SH-SY5Y (cell line): Measurements from ENCODE around the gene RBM42.

Experiments used
- GATA2 ChIP-seq: IDR thresholded peaks from 2 replicates; pipeline ENCODE4 v1.6.1; 2011; ENCODE audit warnings: mild to moderate bottlenecking, low read depth, low read length
- GATA3 ChIP-seq: IDR thresholded peaks from 2 replicates; pipeline ENCODE4 v1.6.1; 2011; ENCODE audit warnings: low read depth, mild to moderate bottlenecking, low read length, moderate library complexity

DNA sequence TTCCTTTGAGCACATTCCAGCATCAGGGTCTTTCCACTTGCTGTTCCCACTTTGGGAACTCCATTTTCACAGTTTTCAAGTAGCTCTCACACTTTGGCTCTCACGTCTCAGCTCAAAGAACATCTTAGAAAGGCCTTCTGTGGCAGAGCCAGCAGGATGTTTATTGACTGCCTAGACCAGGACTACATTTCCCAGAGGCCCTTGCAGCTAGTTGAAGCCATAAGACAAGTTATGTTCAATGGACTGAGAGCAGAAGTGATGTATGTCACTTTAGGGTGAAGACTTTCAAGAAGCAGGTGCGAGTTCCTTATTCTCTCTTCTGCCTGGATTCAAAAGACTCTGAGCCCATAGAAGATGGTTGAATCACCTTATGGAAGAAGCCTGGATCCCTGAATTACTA is 20.6 kb upstream of the RBM42 start:
- TF ChIP-seq GATA3 (no peak), GATA2 (no peak)
